Tibial nerve (tissue), 4 donors: ENCODE measurements around the gene CACNA1E. TPM values are rescaled to one million over a fixed set of nuclear protein-coding genes. Genes with fewer than 3 reads are reported as not detected.

Source experiments
- DNase-seq, 2 donors: peaks; one replicate each; pipeline ENCODE4 v3.0.0-alpha.2; 2019; ENCODE audit warnings: low spot score in 2 of 2
- H3K27ac ChIP-seq, 4 donors: fragments of 200-600 bp; sonication (generic) in 3 of 4; one replicate each; pipeline ENCODE4 v1.5.1; 2017 to 2019; ENCODE audit warnings: mild to moderate bottlenecking in 1 of 4
- H3K27me3 ChIP-seq, 2 donors: fragments of 200-600 bp; sonication (generic) in 1 of 2; one replicate each; pipeline versions ENCODE4 v1.5.1 to v1.6.0; 2017 to 2019
- H3K36me3 ChIP-seq, 3 donors: fragments of 200-600 bp; sonication (generic); one replicate each; pipeline ENCODE4 v1.5.1; 2018 to 2019
- H3K4me1 ChIP-seq, 4 donors: fragments of 200-600 bp; sonication (generic) in 3 of 4; one replicate each; pipeline ENCODE4 v1.5.1; 2017 to 2019
- H3K4me3 ChIP-seq, 4 donors: fragments of 200-600 bp; sonication (generic) in 3 of 4; one replicate each; pipeline ENCODE4 v1.5.1; 2017 to 2019; ENCODE audit warnings: mild to moderate bottlenecking in 1 of 4, moderate library complexity in 1 of 4
- H3K9me3 ChIP-seq, 4 donors: fragments of 200-600 bp; sonication (generic) in 3 of 4; one replicate each; pipeline ENCODE4 v1.5.1; 2017 to 2019
- EP300 ChIP-seq, 2 donors: sonication (generic); formaldehyde crosslinking; IDR thresholded peaks; one replicate each; pipeline ENCODE4 v1.6.1; 2017; ENCODE audit warnings: antibody characterized with exemption in 2 of 2, mild to moderate bottlenecking in 1 of 2
- POLR2A ChIP-seq, 2 donors: fragments of 450-650 bp; IDR thresholded peaks; one replicate each; pipeline ENCODE4 v1.6.1; 2017; ENCODE audit warnings: antibody characterized with exemption in 2 of 2, mild to moderate bottlenecking in 2 of 2, moderate library complexity in 2 of 2
- WGBS, 2 donors: methylation state at CpG; one replicate each; pipeline ENCODE4 v1.1.5; 2018; 5-methylcytosine and 5-hydroxymethylcytosine counted together
- total RNA-seq, 4 donors: library from RNA; depleted of rRNA; stranded (reverse); fragments of >200 nt; gene quantifications; one replicate each; pipeline ENCODE4 v1.1.0, GENCODE V29; 2016
- TF ChIP-seq, protein P1 (sequence below), 5 experiments: fragments of 200-600 bp in 3 of 5; fragments of 450-650 bp in 2 of 5; sonication (generic) in 3 of 5; IDR thresholded peaks; one replicate each; pipeline ENCODE4 v1.5.1; 2016 to 2019; ENCODE audit warnings: antibody characterized with exemption in 5 of 5, mild to moderate bottlenecking in 3 of 5, moderate library complexity in 2 of 5

Gene CACNA1E
- total RNA-seq, 4 donors from 2014 or later = not detected

DNA sequence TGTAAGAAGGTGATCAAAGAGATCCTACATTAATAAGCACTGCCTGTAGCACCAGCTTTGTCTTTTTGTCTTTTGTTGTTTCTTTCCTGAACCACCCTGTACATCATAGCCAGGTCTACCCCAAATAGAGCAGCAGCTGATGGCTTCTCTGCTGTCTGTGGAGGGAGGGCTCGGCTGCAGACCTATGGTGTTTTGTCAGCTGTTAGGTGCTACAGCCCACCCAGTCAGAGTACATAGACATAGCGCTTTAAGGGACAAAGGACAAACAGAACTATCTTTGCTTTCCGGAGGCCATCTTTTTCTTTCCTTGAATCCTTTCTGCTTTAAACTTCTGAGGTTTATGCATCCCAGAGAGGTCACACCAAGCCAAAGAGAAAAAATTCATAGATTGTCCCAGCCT, 320.1 kb downstream of the CACNA1E start:
- Histone ChIP-seq H3K4me3 (no peak overlapping the region), H3K9me3 (no peaks in the 10 kb centered on the region), H3K27ac (no peak overlapping the region), H3K27me3 (no peaks in the 10 kb centered on the region), H3K4me1 (no peaks in the 10 kb centered on the region), H3K36me3 (no peaks in the 10 kb centered on the region)
- no peak for DNase-seq
- 69 to 75% methylated on average over 3 of the region's 3 CpGs for WGBS, 2 donors
- TF ChIP-seq POLR2A (IDR thresholded peaks at IDR 0.05) (no peak), EP300 (IDR thresholded peaks at IDR 0.05) (no peak)
- TF ChIP-seq, protein P1, sequence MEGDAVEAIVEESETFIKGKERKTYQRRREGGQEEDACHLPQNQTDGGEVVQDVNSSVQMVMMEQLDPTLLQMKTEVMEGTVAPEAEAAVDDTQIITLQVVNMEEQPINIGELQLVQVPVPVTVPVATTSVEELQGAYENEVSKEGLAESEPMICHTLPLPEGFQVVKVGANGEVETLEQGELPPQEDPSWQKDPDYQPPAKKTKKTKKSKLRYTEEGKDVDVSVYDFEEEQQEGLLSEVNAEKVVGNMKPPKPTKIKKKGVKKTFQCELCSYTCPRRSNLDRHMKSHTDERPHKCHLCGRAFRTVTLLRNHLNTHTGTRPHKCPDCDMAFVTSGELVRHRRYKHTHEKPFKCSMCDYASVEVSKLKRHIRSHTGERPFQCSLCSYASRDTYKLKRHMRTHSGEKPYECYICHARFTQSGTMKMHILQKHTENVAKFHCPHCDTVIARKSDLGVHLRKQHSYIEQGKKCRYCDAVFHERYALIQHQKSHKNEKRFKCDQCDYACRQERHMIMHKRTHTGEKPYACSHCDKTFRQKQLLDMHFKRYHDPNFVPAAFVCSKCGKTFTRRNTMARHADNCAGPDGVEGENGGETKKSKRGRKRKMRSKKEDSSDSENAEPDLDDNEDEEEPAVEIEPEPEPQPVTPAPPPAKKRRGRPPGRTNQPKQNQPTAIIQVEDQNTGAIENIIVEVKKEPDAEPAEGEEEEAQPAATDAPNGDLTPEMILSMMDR (IDR thresholded peaks at IDR 0.05) = no peak

DNA sequence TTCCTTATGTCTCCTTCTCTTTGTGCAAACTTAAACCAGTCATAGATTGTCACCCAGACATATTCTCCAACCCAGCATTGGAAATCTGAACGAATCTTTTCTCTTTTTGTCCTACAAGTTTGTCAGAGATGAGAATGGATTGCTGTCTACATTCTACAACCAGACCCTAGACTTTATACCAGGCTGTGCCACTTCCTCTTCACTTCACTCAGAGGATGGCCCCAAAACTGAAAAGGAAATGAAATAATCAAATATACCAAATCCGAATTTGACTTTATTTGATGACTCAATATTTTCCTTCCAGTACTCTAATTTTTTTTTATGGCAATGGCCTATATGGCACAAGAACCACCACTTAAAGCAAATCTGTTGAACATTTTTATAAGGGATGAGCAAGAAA, 321.7 kb downstream of the CACNA1E start:
- Histone ChIP-seq H3K27me3 (no peaks in the 10 kb centered on the region), H3K27ac (no peak overlapping the region), H3K9me3 (no peaks in the 10 kb centered on the region), H3K36me3 (no peaks in the 10 kb centered on the region), H3K4me1 (no peaks in the 10 kb centered on the region), H3K4me3 (no peak overlapping the region)
- 74 to 78% methylated on average over 2 of the region's 2 CpGs for WGBS, 2 donors
- TF ChIP-seq EP300 (IDR thresholded peaks at IDR 0.05) = no peak
- TF ChIP-seq, protein P1 (IDR thresholded peaks at IDR 0.05) = no peak
- TF ChIP-seq POLR2A (IDR thresholded peaks at IDR 0.05) = no peak
- no peak for DNase-seq

- 68% methylated on average over 2 of the region's 2 CpGs for WGBS, 2 donors
- H3K27ac ChIP-seq = no peak overlapping the region
- peaks cover 0 to 3% (median 0%) of the 10 kb centered on the region in 4 donors for H3K4me1 ChIP-seq
- H3K36me3 ChIP-seq = no peaks in the 10 kb centered on the region
- TF ChIP-seq POLR2A (IDR thresholded peaks at IDR 0.05) (no peak), EP300 (IDR thresholded peaks at IDR 0.05) (no peak)
- no peak for DNase-seq
- no peaks in the 10 kb centered on the region for H3K9me3 ChIP-seq
- H3K27me3 ChIP-seq = no peaks in the 10 kb centered on the region
- no peak overlapping the region for H3K4me3 ChIP-seq
These were observed 323.4 kb downstream of the CACNA1E start for GRCh38 chr1:181806746-181807145.

DNA sequence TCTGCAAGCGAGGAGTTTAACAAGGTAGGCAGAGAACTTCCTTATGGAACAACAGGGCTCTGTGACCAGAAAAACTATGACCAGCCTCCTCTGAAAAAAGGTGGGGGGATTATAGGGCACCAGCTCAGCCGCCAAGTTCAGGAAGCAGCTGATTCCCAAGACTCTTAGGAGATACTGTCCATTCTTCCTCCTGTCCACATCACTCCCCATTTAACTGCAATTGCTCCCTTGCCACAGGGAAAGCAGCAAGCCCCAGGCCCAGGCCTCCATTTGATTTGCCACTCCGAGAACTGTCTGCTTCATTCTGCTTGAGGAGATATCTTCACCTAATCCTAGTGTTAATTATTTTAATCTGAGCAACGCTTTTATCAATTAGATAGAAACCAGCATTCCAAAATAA, 323.9 kb downstream of the CACNA1E start:
- Histone ChIP-seq H3K9me3 (no peaks in the 10 kb centered on the region), H3K27me3 (no peaks in the 10 kb centered on the region), H3K4me1 (peaks cover 0 to 6% (median 0%) of the 10 kb centered on the region in 4 donors), H3K27ac (no peak overlapping the region), H3K4me3 (no peak overlapping the region), H3K36me3 (no peaks in the 10 kb centered on the region)
- TF ChIP-seq, protein P1 (IDR thresholded peaks at IDR 0.05) = no peak
- TF ChIP-seq POLR2A (IDR thresholded peaks at IDR 0.05) (no peak), EP300 (IDR thresholded peaks at IDR 0.05) (no peak)
- WGBS, 2 donors = 73 to 74% methylated on average over 4 of the region's 4 CpGs
- DNase-seq = no peak

DNA sequence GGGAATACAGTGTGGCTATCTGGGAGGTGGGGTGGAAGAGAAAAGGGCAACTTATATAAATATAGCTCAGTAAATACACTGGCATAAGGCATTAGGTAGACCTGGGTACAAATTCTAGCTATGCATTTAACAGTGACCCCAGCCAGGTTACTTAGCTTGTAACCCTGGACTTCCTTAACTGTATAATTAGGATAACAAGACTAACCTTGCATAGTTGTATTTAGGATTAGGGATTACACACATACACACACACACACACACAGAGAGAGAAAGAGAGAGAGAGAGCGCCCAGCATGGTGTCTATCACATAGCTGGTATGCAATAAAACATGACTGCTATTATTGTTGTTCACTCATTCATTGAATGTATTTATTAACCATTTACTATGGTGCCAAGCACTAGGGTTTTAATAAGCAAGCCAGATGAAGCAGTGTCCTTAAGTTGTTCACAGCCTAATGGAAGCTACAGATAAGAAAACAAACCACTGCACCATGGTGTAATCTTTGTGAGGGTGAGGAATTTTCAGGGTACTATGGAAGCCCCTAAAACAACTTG, 326.8 kb downstream of the CACNA1E start:
- no peak for DNase-seq
- no peaks in the 10 kb centered on the region for H3K27me3 ChIP-seq
- 45 to 88% methylated on average over 1 of the region's 1 CpG for WGBS, 2 donors
- no peak overlapping the region for H3K4me3 ChIP-seq
- H3K36me3 ChIP-seq = no peaks in the 10 kb centered on the region
- H3K9me3 ChIP-seq = no peaks in the 10 kb centered on the region
- H3K4me1 ChIP-seq = peaks cover 0 to 6% (median 0%) of the 10 kb centered on the region in 4 donors
- no peak overlapping the region for H3K27ac ChIP-seq
- TF ChIP-seq, protein P1 (IDR thresholded peaks at IDR 0.05) = no peak
- no peak for TF ChIP-seq POLR2A (IDR thresholded peaks at IDR 0.05)
- TF ChIP-seq EP300 (IDR thresholded peaks at IDR 0.05) = no peak

DNA sequence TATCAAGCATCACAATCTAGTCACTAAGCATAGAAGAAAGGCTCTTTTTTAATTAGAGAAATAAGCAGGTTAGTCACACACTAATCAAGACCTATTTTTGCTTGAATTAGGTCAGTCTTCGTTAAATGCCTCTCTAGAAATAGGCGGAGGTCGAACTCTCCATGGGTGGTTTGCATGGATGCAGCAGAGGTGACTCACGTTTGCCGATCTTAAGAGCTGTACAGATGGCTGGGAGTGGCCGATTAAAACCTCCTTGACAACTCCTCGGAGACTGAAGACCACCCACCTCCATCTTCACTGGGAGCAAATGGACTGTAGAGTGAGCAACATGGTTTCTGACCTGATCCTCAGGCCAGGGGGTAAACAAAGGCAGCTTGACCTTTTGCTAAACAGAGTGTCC, 328.9 kb downstream of the CACNA1E start:
- H3K27ac ChIP-seq = no peak overlapping the region
- no peak overlapping the region for H3K4me3 ChIP-seq
- TF ChIP-seq EP300 (IDR thresholded peaks at IDR 0.05) (no peak), POLR2A (IDR thresholded peaks at IDR 0.05) (no peak)
- TF ChIP-seq, protein P1 (IDR thresholded peaks at IDR 0.05) = no peak
- no peak for DNase-seq
- H3K4me1 ChIP-seq = peaks cover 0 to 6% (median 0%) of the 10 kb centered on the region in 4 donors
- H3K36me3 ChIP-seq = no peaks in the 10 kb centered on the region
- no peaks in the 10 kb centered on the region for H3K9me3 ChIP-seq
- H3K27me3 ChIP-seq = no peaks in the 10 kb centered on the region
- 53 to 58% methylated on average over 7 of the region's 7 CpGs for WGBS, 2 donors
